ENCODE data around the gene INO80B.
"Not testable (repeated sequence)": the region's sequence is repeated elsewhere in the genome, so short reads cannot be mapped to it uniquely, and the experiment has no call there.

INO80B gene

GRCh38 chr2:74454654-74455511 lies at the start of gene INO80B:
Gene INO80B, plus strand, starts transcription at chr2:74455087. Its CDS starts 30 bp downstream, at chr2:74455117.
- DNase-seq (ENCODE audit: low spot score) (peak; percentile 96), FAIRE-seq (peak; percentile 90)

DNA sequence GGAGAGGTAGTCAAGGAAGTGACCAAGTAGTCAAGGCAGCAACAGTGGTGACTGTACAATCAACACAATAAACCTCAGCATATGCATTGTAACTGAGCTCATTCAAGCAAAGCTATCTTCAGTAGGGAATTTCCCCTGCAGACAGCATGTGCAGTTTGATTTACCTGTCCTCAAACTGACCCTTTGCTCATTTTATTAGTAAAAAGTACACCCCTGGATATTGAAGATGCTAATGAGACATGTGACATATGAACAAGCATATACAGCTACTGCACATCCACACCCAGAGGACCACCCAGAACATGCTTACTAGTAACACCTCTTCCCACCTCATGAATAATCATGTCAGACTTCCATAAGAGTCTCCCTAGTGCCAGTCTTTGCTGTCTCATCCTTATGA lies 48.9 kb upstream of the INO80B start:
- FAIRE-seq: peak; percentile 87
- peak; percentile 94 for DNase-seq (ENCODE audit: low spot score)

GRCh38 chr2:74407682-74408081 lies 47.2 kb upstream of the INO80B start:
- no peak for DNase-seq (ENCODE audit: low spot score)
- FAIRE-seq: no peak

DNA sequence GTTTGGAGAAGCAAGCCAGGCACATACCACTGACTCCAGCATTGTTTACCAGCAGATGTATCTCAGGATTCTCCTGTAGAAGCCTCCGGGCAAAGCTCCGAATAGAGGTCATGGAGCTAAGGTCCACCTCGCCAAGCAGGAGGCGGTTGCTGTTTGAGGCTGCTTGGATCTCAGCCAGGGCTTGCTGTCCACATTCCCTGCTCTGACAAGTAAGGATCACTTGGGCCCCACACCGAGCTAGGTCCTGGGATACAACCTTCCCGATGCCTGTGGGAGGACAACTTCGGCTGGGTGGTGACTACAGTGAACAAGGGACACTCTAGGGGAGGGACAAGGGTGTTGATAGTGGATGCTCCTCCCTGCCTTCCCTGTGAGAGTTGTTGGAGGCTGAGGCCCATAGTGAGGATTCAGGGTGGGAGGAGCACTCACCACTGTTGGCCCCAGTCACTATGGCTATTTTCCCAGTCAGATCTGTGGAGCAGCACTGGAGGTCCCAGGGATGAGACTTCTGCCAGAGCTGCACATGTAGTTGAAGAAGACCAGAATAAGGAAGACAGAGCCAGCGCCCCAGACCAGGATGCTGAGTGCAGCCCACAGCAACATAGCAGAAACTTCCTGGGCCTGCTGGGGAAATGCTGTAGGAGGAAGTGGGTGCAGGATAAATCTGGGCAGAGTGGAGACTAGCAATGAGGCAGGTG lies 41.7 kb upstream of the INO80B start:
- FAIRE-seq: no peak
- DNase-seq (ENCODE audit: low spot score): no peak

DNA sequence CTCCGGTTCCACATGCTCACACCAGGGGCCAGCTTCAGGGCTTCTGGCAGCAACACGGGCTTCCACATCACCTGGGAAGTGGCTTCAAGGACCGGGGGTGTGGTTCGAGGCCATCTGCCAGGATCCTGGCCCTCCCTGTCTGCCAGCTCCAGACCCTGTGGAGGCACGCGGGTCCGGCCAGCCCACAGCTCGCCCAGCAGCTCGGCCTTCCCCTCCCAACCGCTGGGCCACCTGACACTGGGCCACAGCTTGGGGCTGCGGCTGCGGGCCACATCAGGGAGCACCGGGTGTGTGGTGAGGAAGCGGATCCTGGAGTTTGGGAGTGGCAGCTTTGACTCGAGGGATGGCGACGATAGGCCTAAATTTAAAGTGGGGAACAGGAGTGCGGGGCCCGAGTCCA lies 40.4 kb upstream of the INO80B start:
- DNase-seq (ENCODE audit: low spot score) (no peak), FAIRE-seq (no peak)

GRCh38 chr2:74414881-74415761 lies 39.8 kb upstream of the INO80B start:
- FAIRE-seq: no peak
- no peak for DNase-seq (ENCODE audit: low spot score)

- no peak for DNase-seq (ENCODE audit: low spot score)
- no peak for FAIRE-seq
These were observed 39.0 kb upstream of the INO80B start for GRCh38 chr2:74415762-74416395.

DNA sequence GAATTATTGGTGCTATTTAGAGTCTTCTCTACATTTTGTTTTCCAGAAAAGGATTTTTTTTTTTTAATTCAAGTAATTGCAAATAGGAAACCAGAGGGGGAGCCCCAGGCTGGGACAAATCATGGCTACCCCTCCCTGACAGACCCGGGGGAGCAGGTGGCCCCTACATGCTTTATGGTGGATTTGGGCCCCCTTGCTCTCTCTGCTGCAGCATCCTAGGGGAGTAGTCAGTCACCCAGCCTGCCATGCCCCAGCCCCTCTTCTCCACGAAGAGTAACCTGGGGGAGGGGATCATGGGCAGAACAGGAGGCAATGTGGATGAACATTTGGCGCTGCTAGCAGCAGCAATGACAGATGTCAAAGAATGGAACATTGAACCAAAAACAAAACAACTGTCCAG lies 38.1 kb upstream of the INO80B start:
- DNase-seq (ENCODE audit: low spot score): no peak
- FAIRE-seq: no peak

DNA sequence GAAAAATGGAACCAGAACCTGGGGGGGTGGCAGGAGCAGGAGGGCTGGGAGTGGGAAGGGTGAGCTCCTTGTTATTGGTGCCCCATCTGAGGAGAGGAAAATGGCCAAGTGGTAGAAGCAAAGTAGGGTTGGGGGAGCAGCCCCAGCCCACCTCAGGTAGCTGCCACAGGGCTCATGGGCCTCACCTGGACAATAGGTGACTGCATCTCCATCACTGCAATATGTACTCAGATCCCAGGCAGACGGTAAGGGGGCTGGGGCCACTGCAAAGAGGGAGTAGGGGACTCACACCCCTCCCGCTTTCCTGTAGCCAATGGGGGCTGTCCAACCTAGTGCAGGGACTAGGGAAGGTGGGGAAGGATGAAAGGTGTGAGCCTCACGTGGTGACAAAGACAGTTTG lies 37.7 kb upstream of the INO80B start:
- no peak for DNase-seq (ENCODE audit: low spot score)
- FAIRE-seq: no peak

- no peak for FAIRE-seq
- no peak for DNase-seq (ENCODE audit: low spot score)
These were observed 37.1 kb upstream of the INO80B start for GRCh38 chr2:74417763-74418162.

GRCh38 chr2:74418312-74418711 lies 36.6 kb upstream of the INO80B start:
- no peak for FAIRE-seq
- no peak for DNase-seq (ENCODE audit: low spot score)

GRCh38 chr2:74419345-74419744 lies 35.5 kb upstream of the INO80B start:
- DNase-seq (ENCODE audit: low spot score) (no peak), FAIRE-seq (no peak)

DNA sequence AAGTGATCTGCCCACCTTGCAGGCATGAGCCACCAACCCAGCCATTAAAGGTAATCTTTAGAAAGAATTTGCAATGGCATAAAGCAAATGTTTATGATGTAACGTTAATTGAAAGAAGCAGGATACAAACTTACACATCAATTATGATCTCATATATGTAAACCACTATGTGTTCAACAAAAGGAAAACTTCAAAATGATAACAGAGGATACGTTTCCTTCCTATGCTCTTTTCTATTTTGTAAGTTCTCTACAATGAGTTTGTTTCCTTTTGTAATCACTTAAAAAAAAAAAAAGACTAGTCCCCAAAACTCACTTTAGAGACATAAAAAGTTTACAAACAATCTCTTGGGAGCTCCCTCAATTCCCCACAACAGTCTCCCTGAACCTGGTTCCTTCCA lies 34.9 kb upstream of the INO80B start:
- no peak for DNase-seq (ENCODE audit: low spot score)
- FAIRE-seq: no peak

DNA sequence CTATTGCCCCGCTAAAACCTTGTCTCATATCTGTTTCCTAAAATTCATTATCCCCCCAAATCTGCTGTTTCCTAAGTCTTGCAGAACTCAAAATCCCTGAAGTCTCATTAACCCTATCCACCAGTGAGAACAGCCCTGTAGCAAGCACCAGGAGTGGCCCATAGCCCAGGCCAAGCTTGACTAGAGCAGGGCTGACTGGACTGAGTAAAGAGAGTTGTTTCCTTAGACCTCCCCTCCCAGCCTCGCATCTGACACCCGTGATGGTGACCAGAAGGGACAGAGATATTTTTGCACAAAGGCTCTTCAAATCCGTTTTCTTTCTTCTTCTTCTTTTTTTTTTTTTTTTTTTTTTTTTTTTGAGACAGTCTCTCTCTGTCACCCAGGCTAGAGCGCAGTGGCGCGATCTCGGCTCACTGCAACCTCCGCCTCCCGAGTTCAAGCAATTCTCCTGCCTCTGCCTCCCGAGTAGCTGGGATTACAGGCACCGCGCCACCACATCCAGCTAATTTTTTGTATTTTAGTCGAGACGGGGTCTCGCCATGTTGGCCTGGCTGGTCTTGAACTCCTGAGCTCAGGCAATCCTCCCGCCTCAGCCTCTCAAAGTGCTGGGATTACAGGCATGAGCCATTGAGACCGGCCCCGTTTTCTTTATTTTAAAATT lies 34.3 kb upstream of the INO80B start:
- FAIRE-seq; DNase-seq (ENCODE audit: low spot score): not testable (repeated sequence)

- DNase-seq (ENCODE audit: low spot score) (peak; percentile 82), FAIRE-seq (no peak)
These were observed 33.5 kb upstream of the INO80B start, which contains the start of the genes C2orf81 and WDR54 for GRCh38 chr2:74421221-74421870. Gene C2orf81, minus strand, starts transcription at chr2:74421619. Its CDS starts 59 bp downstream, at chr2:74421560. Gene WDR54, plus strand, starts transcription at chr2:74421730. Its CDS starts 424 bp downstream, at chr2:74422154.

DNA sequence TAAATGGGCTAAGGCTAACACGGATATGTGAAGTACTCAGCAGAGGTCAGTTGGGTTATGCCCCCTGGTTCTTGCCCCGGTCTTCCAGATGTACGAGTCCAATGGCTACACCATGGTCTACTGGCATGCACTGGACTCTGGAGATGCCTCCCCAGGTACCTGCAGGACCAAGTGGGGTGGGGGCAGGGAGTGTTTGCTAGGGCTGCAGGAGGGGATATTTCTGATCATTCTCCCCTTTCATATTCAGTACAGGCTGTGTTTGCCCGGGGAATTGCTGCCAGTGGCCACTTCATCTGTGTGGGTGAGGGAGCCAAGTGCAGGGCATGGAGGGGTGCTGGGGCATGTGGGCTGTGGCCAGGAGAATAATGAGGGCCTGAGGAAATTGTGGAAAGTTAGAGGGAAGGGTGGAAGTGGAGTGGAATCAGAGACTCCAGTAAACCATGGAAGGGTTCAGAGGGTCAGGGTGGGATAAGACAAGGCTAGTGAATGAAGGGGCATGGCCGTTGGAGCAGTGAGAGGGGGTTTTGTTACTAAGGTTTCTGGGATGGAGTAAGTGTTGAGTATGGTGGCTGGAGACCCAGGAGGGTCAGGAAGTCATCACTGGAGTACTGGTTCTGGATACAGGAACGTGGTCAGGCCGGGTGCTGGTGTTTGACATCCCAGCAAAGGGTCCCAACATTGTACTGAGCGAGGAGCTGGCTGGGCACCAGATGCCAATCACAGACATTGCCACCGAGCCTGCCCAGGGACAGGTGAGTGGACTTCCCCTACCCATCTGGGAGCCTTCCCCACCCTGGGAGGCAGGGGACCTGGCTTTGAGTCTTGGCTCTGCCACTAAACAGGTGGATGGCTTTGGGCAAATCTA lies 31.4 kb upstream of the INO80B start:
- DNase-seq (ENCODE audit: low spot score): no peak
- FAIRE-seq: no peak

- peak; percentile 36 for DNase-seq (ENCODE audit: low spot score)
- FAIRE-seq: no peak
These were observed 30.5 kb upstream of the INO80B start for GRCh38 chr2:74424139-74424992.

GRCh38 chr2:74424995-74425406 lies 29.9 kb upstream of the INO80B start:
- FAIRE-seq: no peak
- no peak for DNase-seq (ENCODE audit: low spot score)

Measured in RCC 7860 (cell line).